ENCODE results near the gene TNFRSF1A.
A peak's percentile ranks its signal among the peaks of the same experiment; 100 is the strongest.

GRCh38 chr12:6335451-6336078 is 6.3 kb downstream of the TNFRSF1A start:
- no peak for TF ChIP-seq POLR2AphosphoS5 (IDR thresholded peaks at IDR 0.05; ENCODE audit: low read depth, low read length)
- peak; percentile 22; the same call in 1 of the 2 replicates for TF ChIP-seq POLR2A (IDR thresholded peaks at IDR 0.05; ENCODE audit: low read depth, low read length)
- no peak for TF ChIP-seq TAF1 (IDR thresholded peaks at IDR 0.05; ENCODE audit: low read depth, low read length)

Measured in GM12891 (cell line).